Thyroid gland (tissue), 4 donors: Measurements from ENCODE around the gene ISYNA1. TPM values are rescaled to one million over a fixed set of nuclear protein-coding genes. Genes with fewer than 3 reads are reported as not detected.

Source experiments
- DNase-seq, 2 donors: peaks; one replicate each; pipeline ENCODE4 v3.0.0-alpha.2; 2019
- H3K27ac ChIP-seq, 3 donors: fragments of 200-600 bp; sonication (generic); 1 replicate in 2 of 3; 2 replicates in 1 of 3; pipeline ENCODE4 v1.5.1; 2016 to 2019; ENCODE audit warnings: mild to moderate bottlenecking in 1 of 3, moderate library complexity in 1 of 3
- H3K27me3 ChIP-seq: fragments of 200-600 bp; sonication (generic); one replicate; pipeline ENCODE4 v1.5.1; 2019
- H3K36me3 ChIP-seq, 2 donors: fragments of 200-600 bp; sonication (generic); one replicate each; pipeline ENCODE4 v1.5.1; 2016 to 2019
- H3K4me1 ChIP-seq, 2 donors: fragments of 200-600 bp; sonication (generic); one replicate each; pipeline ENCODE4 v1.5.1; 2017 to 2019
- H3K4me3 ChIP-seq, 3 donors: fragments of 200-600 bp; sonication (generic); replicated peaks in 1 of 3; 1 replicate in 2 of 3; 2 replicates in 1 of 3; pipeline ENCODE4 v1.5.1; 2016; ENCODE audit warnings: mild to moderate bottlenecking in 1 of 3
- H3K9me3 ChIP-seq: fragments of 200-600 bp; sonication (generic); one replicate; pipeline ENCODE4 v1.5.1; 2017
- CTCF ChIP-seq, 6 experiments: fragments of 200-600 bp in 3 of 6; fragments of 450-650 bp in 3 of 6; sonication (generic) in 3 of 6; IDR thresholded peaks; one replicate each; pipeline ENCODE4 v1.5.1; 2016 to 2019; ENCODE audit warnings: antibody characterized with exemption in 6 of 6, mild to moderate bottlenecking in 2 of 6, inconsistent platforms in 1 of 6, moderate library complexity in 1 of 6
- POLR2A ChIP-seq, 2 donors: fragments of 450-650 bp; IDR thresholded peaks; one replicate each; pipeline ENCODE4 v1.6.1; 2017; ENCODE audit warnings: antibody characterized with exemption in 2 of 2, mild to moderate bottlenecking in 2 of 2, moderate library complexity in 1 of 2
- WGBS, 2 donors: methylation state at CpG; one replicate each; pipeline ENCODE4 v1.1.5; 2017; 5-methylcytosine and 5-hydroxymethylcytosine counted together
- intact Hi-C: fragments of 100-400 bp; cut with DNase I; formaldehyde crosslinking; loops from one replicate; pipeline ENCODE4 v1.15.1; 2023
- total RNA-seq, 4 donors: library from RNA; depleted of rRNA; stranded (reverse); fragments of >200 nt; gene quantifications; one replicate each; pipeline ENCODE4 v1.2.3, GENCODE V29; 2016

Gene ISYNA1
- total RNA-seq, 4 donors from 2014 or later: 12.7 to 24.2 (median 22.9) TPM

GRCh38 chr19:18481505-18482222, 43.7 kb upstream of the ISYNA1 start:
- TF ChIP-seq POLR2A (IDR thresholded peaks at IDR 0.05) (no peak), CTCF (IDR thresholded peaks at IDR 0.05) (no peak)
- Histone ChIP-seq H3K4me3 (no peak overlapping the region), H3K27ac (no peak overlapping the region), H3K27me3 (no peaks in the 10 kb centered on the region), H3K36me3 (no peaks in the 10 kb centered on the region), H3K9me3 (no peaks in the 10 kb centered on the region), H3K4me1 (peaks cover 39 to 78% of the 10 kb centered on the region in 2 donors)
- 94 to 96% methylated on average over 12 of the region's 12 CpGs for WGBS, 2 donors
- intact Hi-C loops: no loop called here
- DNase-seq: no peak

DNA sequence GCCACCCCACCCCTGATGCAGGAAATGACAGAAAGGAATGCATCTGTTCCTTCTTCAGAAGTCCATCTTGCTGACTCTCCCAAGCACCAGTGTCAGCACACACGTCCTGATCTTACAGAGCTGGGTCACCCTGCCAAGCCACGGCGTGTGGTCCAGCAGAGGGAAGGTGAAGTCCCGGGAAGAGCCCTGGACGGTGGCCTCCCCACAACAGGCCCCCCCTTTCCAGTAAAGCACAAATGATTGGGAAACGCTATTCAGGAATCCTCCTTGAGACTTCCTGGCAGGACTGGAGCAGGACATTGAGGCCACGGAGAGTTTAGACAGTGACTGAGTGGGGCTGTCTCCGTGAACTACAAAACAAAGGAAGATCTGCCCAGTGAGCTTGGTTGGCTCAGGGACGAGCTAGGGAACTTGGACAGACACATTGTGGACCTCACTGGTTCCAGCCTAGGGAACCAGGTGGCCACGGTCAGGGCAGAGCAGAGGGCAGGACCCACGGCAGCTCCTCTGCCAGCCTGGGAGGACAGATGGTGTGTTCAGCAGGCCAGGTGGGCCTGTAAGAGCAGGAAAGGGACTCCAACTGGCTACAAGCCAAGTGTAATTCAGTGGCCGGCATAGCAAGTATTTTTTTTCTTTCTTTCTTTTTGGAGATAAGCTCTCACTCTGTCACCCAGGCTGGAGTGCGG, 42.2 kb upstream of the ISYNA1 start:
- peak; percentile 38 to 46 for DNase-seq
- Histone ChIP-seq H3K36me3 (no peaks in the 10 kb centered on the region), H3K4me1 (peaks cover 33 to 63% of the 10 kb centered on the region in 2 donors), H3K4me3 (no peak overlapping the region), H3K27ac (peak overlapping the region; percentile 25 to 75 (median 75)), H3K27me3 (no peaks in the 10 kb centered on the region), H3K9me3 (no peaks in the 10 kb centered on the region)
- intact Hi-C loops: no loop called here
- TF ChIP-seq CTCF (IDR thresholded peaks at IDR 0.05): no peak
- no peak for TF ChIP-seq POLR2A (IDR thresholded peaks at IDR 0.05)
- WGBS, 2 donors: 43 to 56% methylated on average over 13 of the region's 13 CpGs

DNA sequence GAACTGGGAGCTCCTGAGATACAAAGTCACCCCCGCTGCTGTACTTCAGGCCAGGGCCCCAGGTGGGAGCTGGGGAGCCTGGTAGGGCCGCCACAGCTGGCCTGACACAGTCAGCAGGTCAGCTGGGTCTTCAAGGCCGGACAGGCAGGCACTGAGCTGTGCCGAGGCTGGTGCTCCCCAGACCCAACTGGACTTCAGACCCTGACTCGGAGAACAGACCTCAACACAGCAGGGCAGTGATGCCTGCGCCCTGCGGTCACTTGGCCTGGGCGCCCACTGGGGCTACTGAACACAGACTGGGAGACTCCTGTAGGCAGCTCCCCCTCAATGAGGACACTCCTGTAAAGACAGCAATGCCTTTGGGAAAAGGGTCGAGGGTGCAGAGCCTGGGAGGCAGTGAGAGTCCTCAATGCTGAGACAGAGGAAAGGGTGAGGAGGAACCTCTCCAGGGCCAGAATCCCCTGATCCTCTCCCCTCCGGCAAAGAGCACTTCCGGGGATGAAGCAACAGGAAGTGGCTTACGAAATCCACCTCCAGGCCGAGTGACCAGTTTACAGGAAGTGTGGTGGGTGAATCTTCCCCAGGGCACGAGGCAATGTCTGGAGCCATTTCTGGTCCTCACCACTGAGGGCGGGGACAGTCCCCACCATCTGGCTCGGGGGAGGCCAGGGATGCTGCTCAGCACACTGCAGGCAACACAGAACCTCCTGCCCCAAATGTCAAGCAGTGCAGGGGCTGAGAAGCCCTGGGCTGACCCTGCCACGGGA, 40.8 kb upstream of the ISYNA1 start:
- H3K4me1 ChIP-seq: peaks cover 25 to 49% of the 10 kb centered on the region in 2 donors
- intact Hi-C loops: no loop called here
- H3K9me3 ChIP-seq: no peaks in the 10 kb centered on the region
- H3K27ac ChIP-seq: peak overlapping the region; percentile 27 to 75 (median 75)
- no peaks in the 10 kb centered on the region for H3K27me3 ChIP-seq
- TF ChIP-seq CTCF (IDR thresholded peaks at IDR 0.05): no peak
- no peak for TF ChIP-seq POLR2A (IDR thresholded peaks at IDR 0.05)
- H3K36me3 ChIP-seq: no peaks in the 10 kb centered on the region
- H3K4me3 ChIP-seq: no peak overlapping the region
- DNase-seq: peak; percentile 30 to 50
- 65 to 83% methylated on average over 11 to 17 of the region's 17 CpGs for WGBS, 2 donors

DNA sequence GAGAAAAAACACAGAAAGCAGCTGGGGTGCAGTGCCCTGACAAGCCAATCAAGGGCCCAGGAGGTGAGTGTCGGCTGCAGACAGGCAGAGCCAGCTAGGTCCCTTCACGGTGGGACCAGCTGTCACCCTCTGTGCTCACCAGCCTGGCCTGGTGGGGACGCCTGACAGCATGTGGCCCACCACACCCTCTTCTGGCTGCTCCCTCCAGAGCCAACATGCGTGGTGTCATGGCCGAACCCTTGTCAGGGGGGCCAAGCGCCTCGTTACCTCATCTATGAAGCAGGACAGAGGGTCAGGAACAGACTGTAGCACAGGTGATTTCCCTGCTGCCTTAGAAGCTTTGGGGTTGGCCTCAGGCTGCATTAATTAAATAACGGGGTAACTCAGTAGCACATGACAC, 40.0 kb upstream of the ISYNA1 start:
- Histone ChIP-seq H3K27me3 (no peaks in the 10 kb centered on the region), H3K9me3 (no peaks in the 10 kb centered on the region), H3K4me3 (no peak overlapping the region), H3K36me3 (no peaks in the 10 kb centered on the region), H3K4me1 (peaks cover 19 to 42% of the 10 kb centered on the region in 2 donors), H3K27ac (peak overlapping the region in 1 of 3 donors; percentile 59)
- DNase-seq: no peak
- intact Hi-C loops: no loop called here
- no peak for TF ChIP-seq POLR2A (IDR thresholded peaks at IDR 0.05)
- TF ChIP-seq CTCF (IDR thresholded peaks at IDR 0.05): no peak
- WGBS, 2 donors: 88 to 99% methylated on average over 7 of the region's 8 CpGs
